PC-9 (cell line): ENCODE measurements around the gene DOCK3. TPM values are rescaled to one million over a fixed set of nuclear protein-coding genes. Genes with fewer than 3 reads are reported as not detected.

Source experiments
- BruUV-seq: library from RNA; stranded (reverse); fragments of 400-500 nt; replicated peaks from 2 replicates; lab custom pipeline; 2021; lab: Mats Ljungman, UMichigan
- CTCF ChIA-PET: fragments of 300-600 bp; sonication (Branson Sonifier 250); formaldehyde crosslinking; loops from one replicate; lab custom pipeline; 2022; ENCODE audit warnings: antibody characterized with exemption; lab: Charles Lee
- POLR2A ChIA-PET: fragments of 300-600 bp; sonication (Branson Sonifier 250); formaldehyde crosslinking; loops from one replicate; lab custom pipeline; 2022; ENCODE audit warnings: antibody characterized with exemption; ENCODE audit not compliant: unreplicated experiment; lab: Charles Lee
- DNase-seq, 2 experiments: peaks; one replicate each; pipeline versions ENCODE4 v3.0.0 to v3.0.0-alpha.2; 2015 to 2022; ENCODE audit warnings: mixed read lengths in 1 of 2
- H2AFZ ChIP-seq: fragments of 200-600 bp; sonication (generic); 2 replicates; pipeline ENCODE4 v1.8.1; 2017; ENCODE audit warnings: antibody characterized with exemption
- H3F3A ChIP-seq: fragments of 200-600 bp; sonication (generic); 2 replicates; pipeline ENCODE4 v1.8.1; 2017; ENCODE audit warnings: antibody characterized with exemption, mild to moderate bottlenecking, low read depth; ENCODE audit not compliant: insufficient read depth
- H3K27ac ChIP-seq: fragments of 200-600 bp; sonication (generic); 2 replicates; pipeline ENCODE4 v1.6.1; 2016; ENCODE audit warnings: mixed run types
- H3K27me3 ChIP-seq: fragments of 200-600 bp; sonication (generic); 2 replicates; pipeline ENCODE4 v1.6.1; 2016; ENCODE audit warnings: low read depth, mixed run types; ENCODE audit not compliant: insufficient read depth
- H3K36me3 ChIP-seq: fragments of 200-600 bp; sonication (generic); 2 replicates; pipeline ENCODE4 v1.6.1; 2016; ENCODE audit warnings: low read depth, mixed run types
- H3K4me1 ChIP-seq: fragments of 200-600 bp; sonication (generic); replicated peaks from 2 replicates; pipeline ENCODE4 v1.6.1; 2016; ENCODE audit warnings: mixed run types; ENCODE audit not compliant: insufficient read depth
- H3K4me2 ChIP-seq: fragments of 200-600 bp; sonication (generic); 2 replicates; pipeline ENCODE4 v1.6.1; 2017; ENCODE audit warnings: mixed run types
- H3K4me3 ChIP-seq: fragments of 200-600 bp; sonication (generic); 2 replicates; pipeline ENCODE4 v1.6.1; 2016; ENCODE audit warnings: mixed run types
- H3K79me2 ChIP-seq: fragments of 200-600 bp; sonication (generic); 2 replicates; pipeline ENCODE4 v1.6.1; 2017; ENCODE audit warnings: low read depth, mixed run types
- H3K9me2 ChIP-seq: fragments of 200-600 bp; sonication (generic); 2 replicates; pipeline ENCODE4 v1.8.1; 2017; ENCODE audit warnings: mild to moderate bottlenecking; ENCODE audit not compliant: insufficient read depth
- H3K9me3 ChIP-seq: fragments of 200-600 bp; sonication (generic); 2 replicates; pipeline ENCODE4 v1.8.1; 2016; ENCODE audit warnings: low read depth; ENCODE audit not compliant: insufficient read depth
- H4K20me1 ChIP-seq: fragments of 200-600 bp; sonication (generic); 2 replicates; pipeline ENCODE4 v1.8.1; 2017; ENCODE audit not compliant: insufficient read depth
- CTCF ChIP-seq: fragments of 200-600 bp; sonication (generic); conservative IDR thresholded peaks from 2 replicates; pipeline ENCODE4 v1.6.1; 2017; ENCODE audit warnings: mixed run types, antibody characterized with exemption, mild to moderate bottlenecking, moderate library complexity
- EZH2 ChIP-seq: fragments of 200-600 bp; sonication (generic); IDR thresholded peaks from 2 replicates; pipeline ENCODE4 v1.8.0; 2017; ENCODE audit warnings: antibody characterized with exemption, low read depth
- intact Hi-C: fragments of 100-400 bp; cut with micrococcal nuclease; formaldehyde crosslinking; loops from one replicate; pipeline ENCODE4 v1.10.0; 2022; ENCODE audit not compliant: unreplicated experiment
- total RNA-seq: library from RNA; stranded (reverse); gene quantifications from 2 replicates; pipeline ENCODE4 v1.2.3, GENCODE V29; 2021

The DOCK3 gene
- total RNA-seq, 1 experiment from 2014 or later: 16.9 TPM

DNA sequence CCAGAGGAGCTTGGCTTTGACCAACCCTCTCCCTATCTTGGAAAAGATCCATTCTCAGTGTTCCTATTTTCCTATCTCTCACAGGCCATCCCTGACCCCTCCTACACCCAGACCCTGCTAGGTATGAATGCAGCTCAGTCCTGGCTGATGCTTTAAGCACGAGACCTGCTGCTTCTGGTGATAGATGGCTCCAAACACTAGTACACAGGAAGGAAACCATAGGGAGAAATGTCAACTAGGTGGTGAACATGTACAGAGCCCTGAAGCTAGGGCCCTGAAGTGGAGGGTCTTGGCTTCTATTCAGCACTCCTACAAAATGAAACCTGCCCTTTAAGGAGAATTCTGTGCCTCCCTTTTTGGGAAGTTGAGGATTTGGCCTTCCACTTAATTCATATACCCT is 662.9 kb downstream of the DOCK3 start:
- H3K79me2 ChIP-seq: no peaks in the 10 kb centered on the region
- H3K9me3 ChIP-seq: no peaks in the 10 kb centered on the region
- H3F3A ChIP-seq: peaks cover 21% of the 10 kb centered on the region
- no peak for DNase-seq
- H3K36me3 ChIP-seq: no peaks in the 10 kb centered on the region; the same call in 1 of the 2 replicates
- no peaks in the 10 kb centered on the region for H3K27me3 ChIP-seq
- no peak for TF ChIP-seq EZH2
- no peak for TF ChIP-seq CTCF
- H3K27ac ChIP-seq: no peak overlapping the region
- POLR2A ChIA-PET: no interaction called here
- no peak overlapping the region for H3K4me2 ChIP-seq
- H3K9me2 ChIP-seq: no peaks in the 10 kb centered on the region
- CTCF ChIA-PET: no interaction called here
- H2AFZ ChIP-seq: no peak overlapping the region
- no peaks in the 10 kb centered on the region for H4K20me1 ChIP-seq
- BruUV-seq: no TSS peak
- intact Hi-C loops: no loop called here
- H3K4me3 ChIP-seq: no peak overlapping the region
- peaks cover 35% of the 10 kb centered on the region for H3K4me1 ChIP-seq

DNA sequence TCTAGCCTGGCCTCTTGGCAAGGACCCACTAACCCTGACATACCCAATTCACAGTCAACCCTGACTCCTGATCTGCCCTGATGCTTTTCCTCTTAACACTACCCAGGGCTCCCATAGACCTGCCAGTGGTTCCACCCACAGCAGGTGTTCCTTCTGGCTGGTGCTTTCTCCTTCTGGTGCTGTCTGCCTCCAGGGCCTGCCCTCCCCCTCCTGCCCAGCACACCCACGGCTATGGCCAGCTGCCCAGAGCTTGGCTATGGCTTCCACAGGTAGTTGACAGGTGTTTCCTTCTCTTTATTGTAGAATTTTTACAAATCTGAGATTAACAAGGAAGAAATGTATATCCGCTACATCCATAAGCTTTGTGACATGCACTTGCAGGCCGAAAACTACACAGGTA is 663.9 kb downstream of the DOCK3 start:
- Histone ChIP-seq H3F3A (peaks cover 21% of the 10 kb centered on the region), H3K4me2 (no peak overlapping the region), H3K9me3 (no peaks in the 10 kb centered on the region), H4K20me1 (no peaks in the 10 kb centered on the region), H3K79me2 (no peaks in the 10 kb centered on the region), H3K9me2 (no peaks in the 10 kb centered on the region), H3K4me1 (peaks cover 40% of the 10 kb centered on the region), H3K27me3 (no peaks in the 10 kb centered on the region), H3K36me3 (no peaks in the 10 kb centered on the region; the same call in 1 of the 2 replicates), H3K4me3 (no peak overlapping the region), H2AFZ (no peak overlapping the region), H3K27ac (peak overlapping the region; percentile 91; the same call in 1 of the 2 replicates)
- ChIA-PET CTCF (no interaction called here), POLR2A (no interaction called here)
- peak in 1 of 2 experiments; percentile 35 for DNase-seq
- intact Hi-C loops: no loop called here
- BruUV-seq: no TSS peak
- TF ChIP-seq EZH2 (no peak), CTCF (no peak)

- TF ChIP-seq CTCF (no peak), EZH2 (no peak)
- intact Hi-C loops: no loop called here
- peaks cover 33% of the 10 kb centered on the region for H3F3A ChIP-seq
- no peaks in the 10 kb centered on the region; the same call in 1 of the 2 replicates for H3K36me3 ChIP-seq
- CTCF ChIA-PET: no interaction called here
- H3K27ac ChIP-seq: peak overlapping the region; percentile 91
- peak overlapping the region; percentile 36 for H2AFZ ChIP-seq
- POLR2A ChIA-PET: interaction anchor here (0.6 to 0.7 kb wide), 2 partner anchors 16 to 375 kb away, joined by 3 to 4 read pairs; no protein-coding TSS in a partner anchor
- H3K4me1 ChIP-seq: peaks cover 54% of the 10 kb centered on the region
- H3K9me3 ChIP-seq: no peaks in the 10 kb centered on the region
- H3K27me3 ChIP-seq: no peaks in the 10 kb centered on the region
- no peak overlapping the region for H3K4me3 ChIP-seq
- no peaks in the 10 kb centered on the region for H4K20me1 ChIP-seq
- peak; percentile 67 to 88 for DNase-seq
- BruUV-seq: TSS peak; percentile 99
- no peaks in the 10 kb centered on the region for H3K9me2 ChIP-seq
- H3K79me2 ChIP-seq: no peaks in the 10 kb centered on the region
- H3K4me2 ChIP-seq: peak overlapping the region; percentile 64
Observed at GRCh38 chr3:51340013-51340829, 665.5 kb downstream of the DOCK3 start.
